Panc1 (cell line): ENCODE results near the gene CAPN8.

ENCODE experiments used
- POLR2AphosphoS5 ChIP-seq: IDR thresholded peaks from 2 replicates; pipeline ENCODE4 v1.6.1; 2012; ENCODE audit warnings: mild to moderate bottlenecking, low read depth, low read length, moderate library complexity
- TF ChIP-seq, protein P1 (sequence below): fragments of 450-650 bp; IDR thresholded peaks from 2 replicates; pipeline ENCODE4 v1.5.1; 2017; ENCODE audit warnings: mild to moderate bottlenecking

DNA sequence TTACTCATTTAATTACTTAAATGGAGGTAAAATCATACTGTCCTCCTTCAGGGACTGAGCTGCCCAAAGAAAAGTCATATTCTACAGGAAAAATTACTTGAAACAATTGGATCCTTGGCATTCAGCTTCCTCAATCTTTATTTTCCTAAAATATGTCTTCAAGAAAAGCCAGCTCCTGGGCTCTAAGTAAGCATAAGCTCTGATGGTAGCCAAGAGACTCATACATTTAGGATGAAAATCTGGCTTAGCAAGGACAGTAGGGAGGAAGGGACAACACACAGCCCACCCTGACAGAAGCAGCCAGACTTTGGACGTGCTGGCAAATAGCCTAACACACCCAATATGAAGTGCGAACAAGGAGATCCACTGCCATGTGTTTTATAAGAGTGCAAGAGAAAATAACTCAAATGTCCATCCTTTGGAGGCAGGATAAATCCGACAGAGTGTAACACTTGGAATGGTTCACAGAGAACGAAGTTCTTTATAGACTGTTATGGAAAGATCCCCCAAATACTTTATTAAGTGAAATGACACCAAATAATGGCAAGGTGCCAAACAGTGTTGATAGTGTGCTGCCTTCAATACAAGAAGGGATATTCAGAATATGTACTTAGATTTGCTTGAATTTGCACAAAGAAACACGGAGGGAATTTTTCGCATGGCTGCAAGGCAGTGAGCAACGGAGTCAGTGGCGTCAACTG is 14.1 kb downstream of the CAPN8 start:
- TF ChIP-seq POLR2AphosphoS5 = no peak
- TF ChIP-seq, protein P1, sequence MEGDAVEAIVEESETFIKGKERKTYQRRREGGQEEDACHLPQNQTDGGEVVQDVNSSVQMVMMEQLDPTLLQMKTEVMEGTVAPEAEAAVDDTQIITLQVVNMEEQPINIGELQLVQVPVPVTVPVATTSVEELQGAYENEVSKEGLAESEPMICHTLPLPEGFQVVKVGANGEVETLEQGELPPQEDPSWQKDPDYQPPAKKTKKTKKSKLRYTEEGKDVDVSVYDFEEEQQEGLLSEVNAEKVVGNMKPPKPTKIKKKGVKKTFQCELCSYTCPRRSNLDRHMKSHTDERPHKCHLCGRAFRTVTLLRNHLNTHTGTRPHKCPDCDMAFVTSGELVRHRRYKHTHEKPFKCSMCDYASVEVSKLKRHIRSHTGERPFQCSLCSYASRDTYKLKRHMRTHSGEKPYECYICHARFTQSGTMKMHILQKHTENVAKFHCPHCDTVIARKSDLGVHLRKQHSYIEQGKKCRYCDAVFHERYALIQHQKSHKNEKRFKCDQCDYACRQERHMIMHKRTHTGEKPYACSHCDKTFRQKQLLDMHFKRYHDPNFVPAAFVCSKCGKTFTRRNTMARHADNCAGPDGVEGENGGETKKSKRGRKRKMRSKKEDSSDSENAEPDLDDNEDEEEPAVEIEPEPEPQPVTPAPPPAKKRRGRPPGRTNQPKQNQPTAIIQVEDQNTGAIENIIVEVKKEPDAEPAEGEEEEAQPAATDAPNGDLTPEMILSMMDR = no peak; the same call in 1 of the 2 replicates
